H7 (cell line): Measurements from ENCODE around the gene MEDAG. TPM values are rescaled to one million over a fixed set of nuclear protein-coding genes. Genes with fewer than 3 reads are reported as not detected.
A peak's percentile ranks its signal among the peaks of the same experiment; 100 is the strongest.

Experiments used
- DNase-seq: peaks from one replicate; pipeline ENCODE4 v3.0.0; 2012
- H3K27me3 ChIP-seq: 2 replicates; pipeline ENCODE4 v1.6.0; 2011; ENCODE audit warnings: mild to moderate bottlenecking, low read length; ENCODE audit not compliant: control insufficient read depth, insufficient read depth
- H3K36me3 ChIP-seq: replicated peaks from 2 replicates; pipeline ENCODE4 v1.5.1; 2011; ENCODE audit warnings: low read length; ENCODE audit not compliant: control insufficient read depth, insufficient read depth
- H3K4me3 ChIP-seq: 2 replicates; pipeline ENCODE4 v1.5.1; 2011; ENCODE audit warnings: low read depth, mild to moderate bottlenecking, control low read depth, low read length, moderate library complexity; ENCODE audit not compliant: insufficient read depth
- total RNA-seq: library from RNA; depleted of rRNA; stranded (reverse); fragments of >200 nt; shearing (Covaris generic); gene quantifications from 2 replicates; pipeline ENCODE4 v1.2.3, GENCODE V29; 2014; rRNA removed

Gene MEDAG
- total RNA-seq: 1.8 and 1.9 TPM in 2 replicates

- no peak for DNase-seq
- peak within 1 kb of the TSS; percentile 27 for H3K4me3 ChIP-seq
These were observed at the start of gene MEDAG for GRCh38 chr13:30905932-30906383. TSS of gene MEDAG (plus strand) at chr13:30906271. CDS start at chr13:30906516, 245 bp downstream.

DNA sequence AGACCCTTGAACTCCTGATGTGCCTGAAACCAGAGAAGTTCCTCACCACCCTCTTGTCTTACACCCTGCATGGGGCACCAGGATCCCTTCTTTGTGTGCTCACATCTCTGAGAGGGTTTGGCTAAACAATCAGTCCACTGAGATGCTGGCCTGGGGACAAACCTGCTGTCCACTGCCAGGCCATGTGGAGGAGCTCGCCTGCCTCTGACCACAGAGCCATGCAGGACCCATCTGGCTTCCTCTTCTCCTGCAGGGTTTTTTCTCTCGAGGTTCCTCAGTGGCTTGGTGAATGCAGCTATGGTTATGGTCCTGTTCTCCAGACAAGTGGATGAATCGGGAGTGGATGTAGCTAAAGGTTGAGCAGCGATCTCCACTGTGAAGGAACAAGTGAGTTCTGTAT, 49.1 kb upstream of the MEDAG start:
- H3K4me3 ChIP-seq: no peak overlapping the region
- peaks cover 3% of the 10 kb centered on the region; the same call in 1 of the 2 replicates for H3K27me3 ChIP-seq
- H3K36me3 ChIP-seq: no peaks in the 10 kb centered on the region
- no peak for DNase-seq

More at GRCh38 chr13:30905932-30906383, at the start of gene MEDAG:
- Histone ChIP-seq H3K36me3 (no peaks in the 10 kb centered on the region), H3K27me3 (peaks cover 27% of the 10 kb centered on the region)

GRCh38 chr13:30857636-30858035, 48.4 kb upstream of the MEDAG start:
- no peak overlapping the region for H3K4me3 ChIP-seq
- no peaks in the 10 kb centered on the region for H3K36me3 ChIP-seq
- DNase-seq: no peak
- H3K27me3 ChIP-seq: peaks cover 8% of the 10 kb centered on the region

DNA sequence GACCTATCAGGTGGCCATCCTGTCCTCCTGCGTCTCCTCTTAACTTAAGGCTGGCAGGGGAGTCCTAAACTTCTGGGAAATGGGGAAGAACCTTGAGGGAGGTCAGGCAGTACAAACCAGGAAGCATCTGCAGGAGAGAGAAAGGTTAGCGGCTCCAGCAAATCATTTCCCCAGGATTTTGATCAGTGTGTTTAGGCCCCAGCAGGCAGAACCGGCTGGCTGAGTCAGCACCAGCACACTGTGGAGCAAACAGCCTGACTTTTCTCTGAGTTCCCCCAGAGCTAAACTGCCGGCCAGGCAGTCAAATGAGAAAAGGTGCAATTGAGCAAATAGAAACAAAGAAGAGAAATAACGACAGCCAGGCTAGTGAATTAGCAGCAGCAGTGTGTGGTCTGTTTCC, 46.7 kb upstream of the MEDAG start:
- Histone ChIP-seq H3K27me3 (peaks cover 8% of the 10 kb centered on the region), H3K36me3 (no peaks in the 10 kb centered on the region), H3K4me3 (no peak overlapping the region)
- no peak for DNase-seq

- Histone ChIP-seq H3K27me3 (peaks cover 8% of the 10 kb centered on the region), H3K4me3 (no peak overlapping the region), H3K36me3 (no peaks in the 10 kb centered on the region)
- no peak for DNase-seq
These were observed 44.9 kb upstream of the MEDAG start for GRCh38 chr13:30861163-30861562.

- Histone ChIP-seq H3K4me3 (no peak overlapping the region), H3K36me3 (no peaks in the 10 kb centered on the region), H3K27me3 (peaks cover 8% of the 10 kb centered on the region)
- DNase-seq: no peak
These were observed 44.1 kb upstream of the MEDAG start for GRCh38 chr13:30861836-30862467.

DNA sequence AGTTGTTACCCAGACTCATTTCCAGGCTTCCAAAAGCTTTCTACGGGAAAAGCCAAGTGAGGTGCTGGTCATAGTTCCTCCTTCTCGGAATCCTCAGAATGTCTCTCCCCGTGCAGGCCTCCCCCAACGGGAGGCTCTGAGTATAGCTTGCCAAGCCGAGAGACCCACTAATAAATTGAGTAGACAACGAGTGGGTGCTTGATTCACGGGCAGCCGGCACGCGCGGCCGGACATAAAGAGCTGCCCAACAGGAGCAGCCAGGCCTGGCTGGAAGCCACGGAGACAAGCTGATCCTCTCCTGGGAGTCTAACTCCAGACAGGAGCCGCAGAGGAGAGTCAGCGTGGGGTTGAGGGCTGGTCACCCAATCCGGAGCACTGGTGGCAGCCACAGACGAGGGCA, 43.4 kb upstream of the MEDAG start:
- H3K4me3 ChIP-seq: peak overlapping the region; percentile 24; the same call in 1 of the 2 replicates
- H3K27me3 ChIP-seq: peaks cover 8% of the 10 kb centered on the region
- no peaks in the 10 kb centered on the region for H3K36me3 ChIP-seq
- peak; percentile 61 for DNase-seq

DNA sequence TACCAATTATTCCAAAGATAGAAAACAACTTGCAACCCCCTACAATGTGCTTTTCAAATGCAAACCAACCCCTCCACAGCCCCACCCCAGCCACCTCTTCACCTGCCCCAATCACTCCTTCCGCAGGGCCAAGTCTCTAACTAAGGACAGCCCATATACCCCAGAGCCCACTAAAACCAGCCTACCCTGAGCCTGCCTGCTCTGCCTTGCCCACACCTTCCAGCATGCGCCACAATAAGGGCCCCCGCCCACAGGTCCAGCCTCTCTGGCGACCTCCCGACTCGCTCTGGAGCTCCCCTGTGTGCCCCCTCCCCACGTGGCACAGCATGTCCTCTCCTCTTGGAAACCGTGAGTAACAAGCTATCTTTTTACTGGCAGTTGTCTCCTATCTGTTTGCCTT, 42.8 kb upstream of the MEDAG start:
- Histone ChIP-seq H3K36me3 (no peaks in the 10 kb centered on the region), H3K4me3 (peak overlapping the region; percentile 37; the same call in 1 of the 2 replicates), H3K27me3 (peaks cover 8% of the 10 kb centered on the region)
- peak; percentile 86 for DNase-seq

GRCh38 chr13:30863796-30864195, 42.3 kb upstream of the MEDAG start:
- Histone ChIP-seq H3K4me3 (peak overlapping the region; percentile 37), H3K36me3 (no peaks in the 10 kb centered on the region)
- peak; percentile 53 for DNase-seq

GRCh38 chr13:30864433-30865122, 41.5 kb upstream of the MEDAG start:
- Histone ChIP-seq H3K4me3 (0 out of 2 replicates have a peak overlapping the region, but pooled peaks have one; percentile 37), H3K36me3 (no peaks in the 10 kb centered on the region), H3K27me3 (peaks cover 5% of the 10 kb centered on the region)
- DNase-seq: no peak

More at GRCh38 chr13:30863796-30864195, 42.3 kb upstream of the MEDAG start:
- peaks cover 5% of the 10 kb centered on the region for H3K27me3 ChIP-seq

DNA sequence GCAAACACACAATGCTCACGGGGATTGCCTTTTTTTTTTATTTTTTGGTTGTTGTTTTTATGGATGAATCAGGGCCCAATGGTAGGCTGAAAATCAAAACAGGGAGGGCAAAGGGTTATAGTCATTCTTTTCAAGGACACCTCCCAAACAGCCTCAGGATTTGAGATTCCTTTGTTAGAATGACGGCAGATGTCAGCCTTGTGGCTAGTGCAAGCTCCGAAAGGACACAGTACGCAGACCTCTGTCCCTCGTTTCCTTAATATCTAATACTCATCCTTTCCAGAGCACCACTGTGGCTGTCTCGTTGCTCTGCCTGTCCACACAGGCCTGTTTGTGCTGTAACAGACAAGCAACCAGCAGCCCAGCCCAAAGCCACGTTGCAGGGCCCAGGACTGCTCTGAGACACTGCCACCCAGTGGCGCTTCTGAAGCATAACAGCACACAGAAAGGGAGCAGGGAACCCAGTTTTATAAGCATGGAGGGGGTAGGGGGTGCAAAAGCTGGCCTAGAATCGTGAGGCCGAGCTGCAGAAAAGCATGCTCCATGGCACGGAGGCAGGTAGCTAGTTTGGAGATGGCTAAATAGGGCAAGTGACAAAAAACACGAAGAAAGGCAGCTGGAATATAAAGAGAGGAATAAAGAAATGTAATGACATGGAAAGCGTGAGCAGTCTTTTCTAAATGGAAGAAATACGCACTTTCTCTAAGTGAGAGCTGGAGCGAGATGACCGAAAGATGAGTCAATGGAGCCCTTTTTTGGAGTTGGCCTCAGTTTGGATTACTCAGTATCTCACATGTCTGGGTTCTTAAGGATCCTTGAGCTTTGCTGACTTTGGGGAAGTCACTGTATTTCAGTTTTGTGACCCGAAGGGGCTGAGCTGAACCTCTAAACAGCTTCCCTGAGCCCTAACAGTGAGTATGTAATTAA, 40.7 kb upstream of the MEDAG start:
- DNase-seq: peak; percentile 81
- H3K4me3 ChIP-seq: no peak overlapping the region
- H3K36me3 ChIP-seq: no peaks in the 10 kb centered on the region
- H3K27me3 ChIP-seq: peaks cover 5% of the 10 kb centered on the region

DNA sequence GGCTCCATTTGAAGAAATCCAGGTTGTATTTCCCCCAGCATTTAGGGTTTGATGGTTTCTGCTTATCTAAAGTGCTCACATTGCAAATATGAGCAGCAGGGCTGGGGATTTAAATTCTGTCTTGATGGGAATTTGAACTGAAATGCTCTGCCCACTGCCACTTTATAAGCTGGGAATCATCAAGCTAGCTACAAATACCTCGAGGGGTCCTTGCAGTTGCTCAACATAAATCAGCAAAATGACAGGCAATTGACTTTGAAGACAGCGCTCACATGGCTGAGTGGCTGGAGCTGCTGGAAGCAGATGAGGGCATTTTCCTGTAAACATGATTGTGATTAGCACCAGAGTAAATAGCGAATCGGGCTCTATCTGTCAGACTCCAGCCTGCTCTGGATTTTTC, 39.4 kb upstream of the MEDAG start:
- no peak for DNase-seq
- Histone ChIP-seq H3K27me3 (peaks cover 5% of the 10 kb centered on the region), H3K4me3 (no peak overlapping the region), H3K36me3 (no peaks in the 10 kb centered on the region)

GRCh38 chr13:30867089-30867669, 38.9 kb upstream of the MEDAG start:
- no peak for DNase-seq
- H3K4me3 ChIP-seq: no peak overlapping the region
- H3K27me3 ChIP-seq: peaks cover 3% of the 10 kb centered on the region
- no peaks in the 10 kb centered on the region for H3K36me3 ChIP-seq

GRCh38 chr13:30868799-30869470, 37.1 kb upstream of the MEDAG start:
- no peaks in the 10 kb centered on the region for H3K27me3 ChIP-seq
- no peak overlapping the region for H3K4me3 ChIP-seq
- H3K36me3 ChIP-seq: no peaks in the 10 kb centered on the region
- no peak for DNase-seq
